ENCODE measurements around the gene SEC14L2. TPM values are rescaled to one million over a fixed set of nuclear protein-coding genes. Genes with fewer than 3 reads are reported as not detected.

SEC14L2 gene
- total RNA-seq, 3 donors from 2014 or later, result 5.3 to 45.7 (median 29.5) TPM

DNA sequence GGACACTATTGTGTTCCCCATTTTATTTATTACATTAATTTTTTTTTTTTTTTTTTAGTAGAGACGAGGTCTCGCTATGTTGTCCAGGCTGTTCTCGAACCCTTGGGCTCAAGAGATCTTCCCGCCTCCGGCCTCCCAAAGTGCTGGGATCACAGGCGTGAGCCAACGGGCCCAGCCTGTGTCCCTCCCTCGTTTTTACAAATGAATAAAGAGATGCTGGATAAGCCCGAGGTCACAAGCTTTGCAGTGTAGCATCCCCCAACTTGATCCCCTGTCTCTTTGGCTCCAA is 28.5 kb downstream of the SEC14L2 start:
- intact Hi-C loops (cut with DNase I; ENCODE audit: low total_unique reads), result no loop called here
- peak overlapping the region; percentile 64 to 85 (median 76) for H3K4me3 ChIP-seq
- H3K27me3 ChIP-seq, result no peaks in the 10 kb centered on the region
- H3K27ac ChIP-seq, result peak overlapping the region; percentile 80 to 84
- no peaks in the 10 kb centered on the region for H3K9me3 ChIP-seq
- no peak for DNase-seq (ENCODE audit: low spot score in 2 of 2)
- peaks cover 10 to 28% of the 10 kb centered on the region in 2 donors for H3K4me1 ChIP-seq
- TF ChIP-seq, protein P1, sequence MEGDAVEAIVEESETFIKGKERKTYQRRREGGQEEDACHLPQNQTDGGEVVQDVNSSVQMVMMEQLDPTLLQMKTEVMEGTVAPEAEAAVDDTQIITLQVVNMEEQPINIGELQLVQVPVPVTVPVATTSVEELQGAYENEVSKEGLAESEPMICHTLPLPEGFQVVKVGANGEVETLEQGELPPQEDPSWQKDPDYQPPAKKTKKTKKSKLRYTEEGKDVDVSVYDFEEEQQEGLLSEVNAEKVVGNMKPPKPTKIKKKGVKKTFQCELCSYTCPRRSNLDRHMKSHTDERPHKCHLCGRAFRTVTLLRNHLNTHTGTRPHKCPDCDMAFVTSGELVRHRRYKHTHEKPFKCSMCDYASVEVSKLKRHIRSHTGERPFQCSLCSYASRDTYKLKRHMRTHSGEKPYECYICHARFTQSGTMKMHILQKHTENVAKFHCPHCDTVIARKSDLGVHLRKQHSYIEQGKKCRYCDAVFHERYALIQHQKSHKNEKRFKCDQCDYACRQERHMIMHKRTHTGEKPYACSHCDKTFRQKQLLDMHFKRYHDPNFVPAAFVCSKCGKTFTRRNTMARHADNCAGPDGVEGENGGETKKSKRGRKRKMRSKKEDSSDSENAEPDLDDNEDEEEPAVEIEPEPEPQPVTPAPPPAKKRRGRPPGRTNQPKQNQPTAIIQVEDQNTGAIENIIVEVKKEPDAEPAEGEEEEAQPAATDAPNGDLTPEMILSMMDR (IDR thresholded peaks at IDR 0.05), result no peak
- TF ChIP-seq POLR2A (IDR thresholded peaks at IDR 0.05) (no peak), POLR2AphosphoS5 (IDR thresholded peaks at IDR 0.05) (no peak)
- H3K36me3 ChIP-seq, result no peaks in the 10 kb centered on the region

GRCh38 chr22:30425616-30426387 is 29.0 kb downstream of the SEC14L2 start, which contains the start of gene MTFP1:
TSS of gene MTFP1 (plus strand) at chr22:30425768. CDS start at chr22:30425880, 112 bp downstream.
- intact Hi-C loops (cut with DNase I; ENCODE audit: low total_unique reads), result no loop called here
- Histone ChIP-seq H3K9me3 (no peaks in the 10 kb centered on the region), H3K4me3 (peak within 1 kb of the TSS; percentile 71 to 85 (median 76)), H3K36me3 (no peaks in the 10 kb centered on the region), H3K27me3 (no peaks in the 10 kb centered on the region), H3K4me1 (peaks cover 8 to 24% of the 10 kb centered on the region in 2 donors), H3K27ac (peak within 1 kb of the TSS; percentile 96 to 99)
- TF ChIP-seq, protein P1 (IDR thresholded peaks at IDR 0.05), result no peak
- TF ChIP-seq POLR2A (IDR thresholded peaks at IDR 0.05), result no peak
- no peak for TF ChIP-seq POLR2AphosphoS5 (IDR thresholded peaks at IDR 0.05)
- DNase-seq (ENCODE audit: low spot score in 2 of 2), result peak; percentile 39 to 60

DNA sequence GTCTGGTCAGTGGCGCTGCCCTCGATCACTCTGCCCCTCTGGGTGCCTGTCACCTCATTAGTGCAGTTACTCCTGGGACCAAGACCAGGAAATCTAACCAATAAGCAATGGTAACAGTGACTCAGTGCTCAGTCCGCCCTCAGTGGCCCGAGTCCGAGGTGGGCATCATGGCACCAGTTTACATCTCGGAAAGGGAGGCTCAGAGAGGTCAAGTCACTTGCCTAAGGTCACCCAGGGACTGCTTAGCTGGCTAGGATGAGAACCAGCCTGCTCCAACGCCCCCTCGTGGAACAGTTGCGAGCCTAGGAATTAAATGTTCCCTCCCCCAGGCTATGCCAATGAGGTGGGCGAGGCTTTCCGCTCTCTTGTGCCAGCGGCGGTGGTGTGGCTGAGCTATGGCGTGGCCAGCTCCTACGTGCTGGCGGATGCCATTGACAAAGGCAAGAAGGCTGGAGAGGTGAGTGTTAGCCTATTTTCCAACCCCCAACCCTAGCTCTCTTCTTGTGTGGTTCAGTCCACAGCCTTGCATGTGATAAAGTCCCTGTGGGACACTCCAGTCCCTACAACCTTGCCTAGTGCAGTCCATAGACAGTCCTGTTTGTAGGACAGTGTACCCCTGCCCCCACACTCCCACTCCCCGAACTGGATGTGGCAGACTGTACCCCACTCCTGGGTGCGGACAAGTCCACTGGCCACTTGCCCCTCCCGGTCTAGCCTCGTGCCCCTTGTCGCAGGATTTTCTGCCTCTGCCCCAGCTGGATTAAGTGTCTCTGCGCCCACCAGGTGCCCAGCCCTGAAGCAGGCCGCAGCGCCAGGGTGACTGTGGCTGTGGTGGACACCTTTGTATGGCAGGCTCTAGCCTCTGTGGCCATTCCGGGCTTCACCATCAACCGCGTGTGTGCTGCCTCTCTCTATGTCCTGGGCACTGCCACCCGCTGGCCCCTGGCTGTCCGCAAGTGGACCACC is 29.9 kb downstream of the SEC14L2 start:
- TF ChIP-seq POLR2AphosphoS5 (IDR thresholded peaks at IDR 0.05) (peak; percentile 13 to 38 (median 36)), POLR2A (IDR thresholded peaks at IDR 0.05) (no peak)
- TF ChIP-seq, protein P1 (IDR thresholded peaks at IDR 0.05), result peak in 2 of 3 donors; percentile 59 to 66
- Histone ChIP-seq H3K27ac (peak overlapping the region; percentile 80 to 84), H3K4me1 (peaks cover 8 to 22% of the 10 kb centered on the region in 2 donors), H3K9me3 (no peaks in the 10 kb centered on the region), H3K4me3 (peak overlapping the region; percentile 64 to 85 (median 76)), H3K36me3 (no peaks in the 10 kb centered on the region), H3K27me3 (no peaks in the 10 kb centered on the region)
- DNase-seq (ENCODE audit: low spot score in 2 of 2), result peak; percentile 79 to 83
- intact Hi-C loops (cut with DNase I; ENCODE audit: low total_unique reads), result no loop called here

DNA sequence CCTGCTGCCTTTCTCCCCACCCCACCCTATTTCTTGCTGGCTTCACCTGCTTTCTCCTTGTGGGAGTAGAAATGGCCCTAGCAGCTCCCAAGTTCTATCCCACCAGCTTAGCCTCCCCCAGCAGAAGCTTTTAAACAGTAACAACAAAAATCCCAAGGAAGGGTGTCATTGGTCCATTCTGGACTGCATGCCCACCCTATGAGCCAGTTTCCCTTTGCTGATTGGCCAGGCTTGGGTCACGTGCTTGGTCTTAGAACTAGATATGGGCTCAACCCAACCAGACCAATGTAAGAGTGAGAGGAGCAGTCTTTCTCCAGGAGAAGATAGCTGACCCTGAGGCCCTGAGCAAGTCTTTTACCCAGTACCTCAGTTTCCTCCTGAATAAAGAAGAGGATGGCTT is 31.1 kb downstream of the SEC14L2 start:
- DNase-seq (ENCODE audit: low spot score in 2 of 2), result no peak
- Histone ChIP-seq H3K4me1 (peaks cover 0 to 10% of the 10 kb centered on the region in 2 donors), H3K36me3 (no peaks in the 10 kb centered on the region), H3K4me3 (no peak overlapping the region), H3K9me3 (no peaks in the 10 kb centered on the region), H3K27me3 (no peaks in the 10 kb centered on the region), H3K27ac (peak overlapping the region in 1 of 2 donors; percentile 84)
- intact Hi-C loops (cut with DNase I; ENCODE audit: low total_unique reads), result no loop called here
- TF ChIP-seq POLR2A (IDR thresholded peaks at IDR 0.05), result no peak
- TF ChIP-seq, protein P1 (IDR thresholded peaks at IDR 0.05), result no peak
